Testis (tissue), 3 donors: ENCODE data around the gene NRG2. TPM values are rescaled to one million over a fixed set of nuclear protein-coding genes. Genes with fewer than 3 reads are reported as not detected.

Experiments used
- DNase-seq: peaks from one replicate; pipeline ENCODE4 v3.0.0-alpha.2; 2019
- H3K27ac ChIP-seq, 2 donors: fragments of 200-600 bp; sonication (generic); one replicate each; pipeline ENCODE4 v1.5.1; 2019
- H3K27me3 ChIP-seq: fragments of 200-600 bp; sonication (generic); one replicate; pipeline ENCODE4 v1.5.1; 2019
- H3K36me3 ChIP-seq: fragments of 200-600 bp; sonication (generic); one replicate; pipeline ENCODE4 v1.5.1; 2017; ENCODE audit warnings: low read depth; ENCODE audit errors: missing control alignments
- H3K4me1 ChIP-seq: fragments of 200-600 bp; sonication (generic); one replicate; pipeline ENCODE4 v1.5.1; 2019
- H3K4me3 ChIP-seq, 2 donors: fragments of 200-600 bp; sonication (generic); one replicate each; pipeline ENCODE4 v1.5.1; 2017 to 2019
- H3K9me3 ChIP-seq: fragments of 200-600 bp; sonication (generic); one replicate; pipeline ENCODE4 v1.5.1; 2017
- POLR2A ChIP-seq: fragments of 450-650 bp; IDR thresholded peaks from one replicate; pipeline ENCODE4 v1.6.1; 2017; ENCODE audit warnings: antibody characterized with exemption, mild to moderate bottlenecking, moderate library complexity
- WGBS, 2 donors: methylation state at CpG; one replicate each; pipeline ENCODE4 v1.1.5; 2018; 5-methylcytosine and 5-hydroxymethylcytosine counted together
- intact Hi-C: fragments of 100-400 bp; cut with DNase I; formaldehyde crosslinking; loops from one replicate; pipeline ENCODE4 v1.15.1; 2023; ENCODE audit warnings: low total_unique reads
- polyA plus RNA-seq: library from polyadenylated mRNA; stranded (reverse); fragments of 350-450 nt; fragmentation: Illumina TruSeq; extraction: RNeasy Lipid Tissue Mini Kit (QIAGEN cat#74804); gene quantifications from one replicate; pipeline ENCODE4 v1.2.3, GENCODE V29; 2014; ENCODE audit warnings: low read depth, low replicate concordance; ENCODE audit not compliant: insufficient read depth
- total RNA-seq, 2 donors: library from RNA; depleted of rRNA; stranded (reverse); fragments of >200 nt; gene quantifications; one replicate each; pipeline ENCODE4 v1.2.3, GENCODE V29; 2016
- TF ChIP-seq, protein P1 (sequence below), 3 experiments: fragments of 450-650 bp in 2 of 3; fragments of 200-600 bp in 1 of 3; sonication (generic) in 1 of 3; IDR thresholded peaks; one replicate each; pipeline ENCODE4 v1.5.1; 2016 to 2019; ENCODE audit warnings: antibody characterized with exemption in 3 of 3, mild to moderate bottlenecking in 2 of 3, moderate library complexity in 1 of 3

Gene NRG2
- total and polyA plus RNA-seq, 3 donors from 2014 or later = 4.8 to 23.2 (median 13.0) TPM

DNA sequence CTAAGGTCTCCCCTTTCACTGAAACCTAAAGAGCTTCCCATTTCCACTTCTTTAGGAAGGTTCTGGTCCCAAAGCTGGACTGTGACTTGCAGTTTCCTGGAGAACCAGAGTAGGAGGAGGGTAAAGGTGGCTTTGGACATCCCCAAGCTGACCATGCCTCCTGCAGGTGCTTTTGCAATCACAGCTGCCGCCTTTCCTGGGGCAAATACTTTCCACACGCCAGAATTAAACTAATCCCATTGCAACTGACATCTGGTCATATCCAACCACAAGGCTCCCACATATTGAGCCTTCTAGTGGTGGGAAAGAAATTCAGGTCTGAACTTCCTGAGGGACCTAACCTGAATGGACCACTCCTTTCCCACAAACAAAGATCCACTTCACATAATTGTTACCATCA is 92.7 kb downstream of the NRG2 start:
- 95 to 100% methylated on average over 2 of the region's 2 CpGs for WGBS, 2 donors
- Histone ChIP-seq H3K9me3 (no peaks in the 10 kb centered on the region), H3K36me3 (no peaks in the 10 kb centered on the region), H3K27me3 (no peaks in the 10 kb centered on the region), H3K4me1 (peaks cover 22% of the 10 kb centered on the region), H3K27ac (no peak overlapping the region), H3K4me3 (no peak overlapping the region)
- intact Hi-C loops = no loop called here
- DNase-seq = no peak
- TF ChIP-seq, protein P1, sequence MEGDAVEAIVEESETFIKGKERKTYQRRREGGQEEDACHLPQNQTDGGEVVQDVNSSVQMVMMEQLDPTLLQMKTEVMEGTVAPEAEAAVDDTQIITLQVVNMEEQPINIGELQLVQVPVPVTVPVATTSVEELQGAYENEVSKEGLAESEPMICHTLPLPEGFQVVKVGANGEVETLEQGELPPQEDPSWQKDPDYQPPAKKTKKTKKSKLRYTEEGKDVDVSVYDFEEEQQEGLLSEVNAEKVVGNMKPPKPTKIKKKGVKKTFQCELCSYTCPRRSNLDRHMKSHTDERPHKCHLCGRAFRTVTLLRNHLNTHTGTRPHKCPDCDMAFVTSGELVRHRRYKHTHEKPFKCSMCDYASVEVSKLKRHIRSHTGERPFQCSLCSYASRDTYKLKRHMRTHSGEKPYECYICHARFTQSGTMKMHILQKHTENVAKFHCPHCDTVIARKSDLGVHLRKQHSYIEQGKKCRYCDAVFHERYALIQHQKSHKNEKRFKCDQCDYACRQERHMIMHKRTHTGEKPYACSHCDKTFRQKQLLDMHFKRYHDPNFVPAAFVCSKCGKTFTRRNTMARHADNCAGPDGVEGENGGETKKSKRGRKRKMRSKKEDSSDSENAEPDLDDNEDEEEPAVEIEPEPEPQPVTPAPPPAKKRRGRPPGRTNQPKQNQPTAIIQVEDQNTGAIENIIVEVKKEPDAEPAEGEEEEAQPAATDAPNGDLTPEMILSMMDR (IDR thresholded peaks at IDR 0.05) = no peak
- TF ChIP-seq POLR2A = no peak

DNA sequence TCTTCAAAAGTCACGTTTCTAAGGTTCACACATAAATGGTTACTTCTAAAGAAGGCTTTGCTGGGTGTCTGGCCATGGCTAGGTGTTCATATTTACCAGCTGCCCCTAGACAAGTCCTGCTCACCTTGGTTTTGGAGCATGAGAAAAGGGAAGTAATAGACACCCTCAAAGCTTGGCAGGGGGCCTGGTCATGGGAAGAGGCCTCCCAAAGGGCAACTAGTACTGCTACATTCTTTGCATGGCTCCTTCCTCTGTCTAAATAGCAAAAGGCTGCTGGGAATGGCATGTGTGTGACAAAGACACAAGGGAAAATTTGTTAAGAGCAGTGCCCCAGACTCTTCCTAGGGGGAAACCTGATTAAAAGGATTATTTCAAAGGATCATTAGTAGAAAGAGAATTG is 93.4 kb downstream of the NRG2 start:
- Histone ChIP-seq H3K4me1 (peaks cover 22% of the 10 kb centered on the region), H3K27ac (no peak overlapping the region), H3K27me3 (no peaks in the 10 kb centered on the region), H3K9me3 (no peaks in the 10 kb centered on the region), H3K36me3 (no peaks in the 10 kb centered on the region), H3K4me3 (no peak overlapping the region)
- TF ChIP-seq POLR2A = no peak
- TF ChIP-seq, protein P1 (IDR thresholded peaks at IDR 0.05) = no peak
- intact Hi-C loops = no loop called here
- WGBS, 2 donors = 78 to 84% methylated on average over 1 of the region's 1 CpG
- peak; percentile 15 for DNase-seq

DNA sequence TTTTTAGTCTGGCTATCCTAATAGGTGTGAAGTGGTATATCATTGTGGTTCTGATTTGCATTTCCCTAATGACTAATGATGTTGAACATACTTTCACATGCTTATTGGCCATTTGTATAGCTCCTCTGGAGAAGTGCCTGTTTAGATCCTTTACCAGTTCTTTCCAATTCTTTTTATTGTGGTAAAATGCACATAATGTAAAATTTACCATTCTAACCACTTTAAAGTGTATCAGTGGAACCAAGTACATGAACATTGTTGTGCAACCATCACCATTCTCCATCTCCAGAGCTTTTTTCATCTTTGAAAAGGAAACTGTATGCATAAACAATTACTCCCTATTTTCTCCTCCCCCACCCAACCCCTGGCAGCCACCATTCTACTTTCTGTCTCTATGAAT is 95.4 kb downstream of the NRG2 start:
- TF ChIP-seq, protein P1 (IDR thresholded peaks at IDR 0.05) = no peak
- no peak for TF ChIP-seq POLR2A
- Histone ChIP-seq H3K9me3 (no peaks in the 10 kb centered on the region), H3K4me1 (peaks cover 11% of the 10 kb centered on the region), H3K27me3 (no peaks in the 10 kb centered on the region), H3K27ac (no peak overlapping the region), H3K36me3 (no peaks in the 10 kb centered on the region), H3K4me3 (no peak overlapping the region)
- intact Hi-C loops = no loop called here
- no peak for DNase-seq

DNA sequence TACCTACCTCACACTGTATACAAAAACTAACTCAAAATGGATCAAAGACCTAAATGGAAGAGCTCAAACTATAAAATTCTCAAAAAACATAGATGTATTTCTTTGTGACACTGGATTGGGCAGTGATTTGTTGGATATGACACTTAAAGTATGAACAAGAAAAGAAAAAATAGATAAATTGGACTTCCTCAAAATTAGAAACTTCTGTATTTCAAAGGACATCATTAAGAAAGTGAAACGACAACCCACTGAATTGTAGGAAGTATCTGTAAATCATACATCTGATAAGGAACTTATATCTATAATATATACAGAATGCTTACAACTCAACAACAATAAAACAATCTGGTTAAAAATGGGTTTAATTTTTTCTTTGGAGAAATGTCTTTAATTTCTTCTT is 96.7 kb downstream of the NRG2 start:
- Histone ChIP-seq H3K27ac (no peak overlapping the region), H3K4me3 (no peak overlapping the region), H3K4me1 (peaks cover 6% of the 10 kb centered on the region), H3K36me3 (no peaks in the 10 kb centered on the region), H3K27me3 (no peaks in the 10 kb centered on the region), H3K9me3 (no peaks in the 10 kb centered on the region)
- intact Hi-C loops = no loop called here
- TF ChIP-seq, protein P1 (IDR thresholded peaks at IDR 0.05) = no peak
- no peak for TF ChIP-seq POLR2A
- DNase-seq = no peak
- WGBS, 2 donors = 78 to 80% methylated on average over 1 of the region's 1 CpG

DNA sequence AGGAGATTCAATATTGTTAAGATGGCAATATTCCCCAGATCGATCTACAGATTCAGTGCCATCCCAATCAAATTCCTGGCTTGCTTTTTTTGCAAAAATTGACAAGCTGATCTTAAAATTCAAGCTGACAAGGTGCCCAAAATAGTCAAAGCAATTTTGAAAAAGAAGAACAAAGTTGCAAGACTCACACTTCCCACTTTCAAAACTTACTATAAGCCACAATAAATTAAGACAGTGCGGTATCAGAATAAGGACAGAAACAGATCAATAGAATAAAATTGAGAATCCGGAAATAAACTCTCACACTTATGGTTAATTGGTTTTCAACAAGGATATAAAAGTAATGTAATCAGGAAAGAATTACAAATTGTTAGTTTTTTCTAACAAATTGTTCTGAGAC is 97.1 kb downstream of the NRG2 start:
- 83% methylated on average over 3 of the region's 3 CpGs for WGBS, 2 donors
- TF ChIP-seq, protein P1 (IDR thresholded peaks at IDR 0.05) = no peak
- TF ChIP-seq POLR2A = no peak
- H3K4me1 ChIP-seq = peaks cover 4% of the 10 kb centered on the region
- H3K27ac ChIP-seq = no peak overlapping the region
- no peaks in the 10 kb centered on the region for H3K36me3 ChIP-seq
- DNase-seq = no peak
- intact Hi-C loops = no loop called here
- no peaks in the 10 kb centered on the region for H3K9me3 ChIP-seq
- no peak overlapping the region for H3K4me3 ChIP-seq
- H3K27me3 ChIP-seq = no peaks in the 10 kb centered on the region
